Activated gamma-delta T cell treated with anti-CD3 and anti-CD28 coated beads, Interleukin-2, amount 50 U/mL, for 16 hours (primary cell): ENCODE measurements around the gene ADARB1.

ENCODE experiments used
- DNase-seq: peaks from one replicate; pipeline ENCODE4 v3.0.0-alpha.2; 2020; ENCODE audit warnings: low read depth

Gene ADARB1

GRCh38 chr21:45267390-45267760 is 193.0 kb downstream of the ADARB1 start:
- no peak for DNase-seq

GRCh38 chr21:45269861-45270260 is 195.5 kb downstream of the ADARB1 start:
- no peak for DNase-seq

- no peak for DNase-seq
Observed at GRCh38 chr21:45270306-45270821, 196.0 kb downstream of the ADARB1 start.
